ENCODE data around the gene TTF2.

- no peak for TF ChIP-seq YY1 (IDR thresholded peaks at IDR 0.05; ENCODE audit: insufficient read depth, insufficient read length)
- TF ChIP-seq SUZ12 (IDR thresholded peaks at IDR 0.05; ENCODE audit: extremely low read depth, insufficient read depth, insufficient read length): no peak
- TF ChIP-seq ZNF274 (IDR thresholded peaks at IDR 0.05; ENCODE audit: low read depth, low read length): no peak
These were observed 44.4 kb upstream of the TTF2 start for GRCh38 chr1:117015724-117016123.
